ENCODE measurements around the gene KNDC1. TPM values are rescaled to one million over a fixed set of nuclear protein-coding genes. Genes with fewer than 3 reads are reported as not detected.
"Not testable (repeated sequence)": the region's sequence is repeated elsewhere in the genome, so short reads cannot be mapped to it uniquely, and the experiment has no call there.

The KNDC1 gene
- total RNA-seq = under 1 TPM; 0.19 to 0.59 (median 0.39) TPM

GRCh38 chr10:133159950-133160825 is at the start of gene KNDC1:
Gene KNDC1 (plus strand): TSS chr10:133160219. CDS start chr10:133160468, 249 bp downstream.
- no peak for TF ChIP-seq POLR2A (IDR thresholded peaks at IDR 0.05)
- TF ChIP-seq CTCF (IDR thresholded peaks at IDR 0.05) = no peak
- intact Hi-C loops (cut with DNase I; ENCODE audit: low total_unique reads) = no loop called here
- H3K4me3 ChIP-seq (ENCODE audit: low read depth, poor library complexity, severe bottlenecking) = no peak within 1 kb of the TSS
- 0 to 1% methylated on average over 5 to 25 of the region's 108 CpGs for WGBS, 2 donors
- DNase-seq (ENCODE audit: low spot score in 2 of 2) = peak in 1 of 2 donors; percentile 70

- TF ChIP-seq POLR2A (IDR thresholded peaks at IDR 0.05) (no peak), CTCF (IDR thresholded peaks at IDR 0.05) (no peak)
- H3K4me3 ChIP-seq (ENCODE audit: low read depth, poor library complexity, severe bottlenecking) = no peak overlapping the region
- intact Hi-C loops (cut with DNase I; ENCODE audit: low total_unique reads) = no loop called here
- 68 to 78% methylated on average over 4 to 6 of the region's 6 CpGs for WGBS, 2 donors
- no peak for DNase-seq (ENCODE audit: low spot score in 2 of 2)
Observed at GRCh38 chr10:133110609-133111275, 49.3 kb upstream of the KNDC1 start.

GRCh38 chr10:133111640-133112039 is 48.4 kb upstream of the KNDC1 start:
- intact Hi-C loops (cut with DNase I; ENCODE audit: low total_unique reads); H3K4me3 ChIP-seq (ENCODE audit: low read depth, poor library complexity, severe bottlenecking); DNase-seq (ENCODE audit: low spot score in 2 of 2): not testable (repeated sequence)
- 20 to 37% methylated on average over 6 to 7 of the region's 7 CpGs for WGBS, 2 donors

- TF ChIP-seq POLR2A (IDR thresholded peaks at IDR 0.05) (no peak), CTCF (IDR thresholded peaks at IDR 0.05) (no peak)
- 89 to 90% methylated on average over 30 to 31 of the region's 31 CpGs for WGBS, 2 donors
- no peak for DNase-seq (ENCODE audit: low spot score in 2 of 2)
- H3K4me3 ChIP-seq (ENCODE audit: low read depth, poor library complexity, severe bottlenecking) = no peak overlapping the region
- intact Hi-C loops (cut with DNase I; ENCODE audit: low total_unique reads) = no loop called here
Observed at GRCh38 chr10:133113146-133113830, 46.7 kb upstream of the KNDC1 start.

GRCh38 chr10:133113847-133114246 is 46.2 kb upstream of the KNDC1 start:
- intact Hi-C loops (cut with DNase I; ENCODE audit: low total_unique reads) = no loop called here
- no peak overlapping the region for H3K4me3 ChIP-seq (ENCODE audit: low read depth, poor library complexity, severe bottlenecking)
- 83 to 88% methylated on average over 8 to 12 of the region's 12 CpGs for WGBS, 2 donors
- DNase-seq (ENCODE audit: low spot score in 2 of 2) = no peak
- TF ChIP-seq POLR2A (IDR thresholded peaks at IDR 0.05) (no peak), CTCF (IDR thresholded peaks at IDR 0.05) (no peak)

- 83 to 87% methylated on average over 14 to 18 of the region's 18 CpGs for WGBS, 2 donors
- no peak for TF ChIP-seq POLR2A (IDR thresholded peaks at IDR 0.05)
- no peak for TF ChIP-seq CTCF (IDR thresholded peaks at IDR 0.05)
Observed at GRCh38 chr10:133114251-133114650, 45.8 kb upstream of the KNDC1 start.

More at GRCh38 chr10:133114251-133114650, 45.8 kb upstream of the KNDC1 start:
- H3K4me3 ChIP-seq (ENCODE audit: low read depth, poor library complexity, severe bottlenecking) = no peak overlapping the region
- no peak for DNase-seq (ENCODE audit: low spot score in 2 of 2)
- intact Hi-C loops (cut with DNase I; ENCODE audit: low total_unique reads) = no loop called here
